ENCODE results near the gene TTPAL. TPM values are rescaled to one million over a fixed set of nuclear protein-coding genes. Genes with fewer than 3 reads are reported as not detected.

The TTPAL gene
- total and polyA plus RNA-seq, 10 of the 15 experiments (the other 5 are each of a cell fraction or from before 2014, with no cell fraction given), result 4.0 to 24.0 (median 9.3) TPM

GRCh38 chr20:44488551-44488950 lies 12.9 kb downstream of the TTPAL start:
- FAIRE-seq, result no peak
- H4K20me1 ChIP-seq (ENCODE audit: control insufficient read depth, insufficient read depth), result no peaks in the 10 kb centered on the region
- SMC1A ChIA-PET (ENCODE audit: uncharacterized antibody, unreplicated experiment), result no interaction called here
- H3K4me2 ChIP-seq (ENCODE audit: control insufficient read depth, insufficient read depth), result no peak overlapping the region
- POLR2A ChIA-PET, result interaction anchor here (1.0 kb wide), 1 partner anchor 162 kb away, joined by 3 read pairs; no protein-coding TSS in a partner anchor
- H3K79me2 ChIP-seq (ENCODE audit: control insufficient read depth, insufficient read depth, low read length), result no peaks in the 10 kb centered on the region
- H3K36me3 ChIP-seq (ENCODE audit: control insufficient read depth in 2 of 2, insufficient read depth in 2 of 2, low read length in 1 of 2), result peaks cover 3 to 26% of the 10 kb centered on the region in 2 experiments; a peak in 3 of 4 replicates
- H3K4me1 ChIP-seq (ENCODE audit: control insufficient read depth, insufficient read depth, low read length), result peaks cover 24% of the 10 kb centered on the region
- no peak overlapping the region for H3K9ac ChIP-seq (ENCODE audit: control insufficient read depth, insufficient read depth, low read length)
- no peak overlapping the region for H3K27ac ChIP-seq (ENCODE audit: control insufficient read depth, insufficient read depth)
- no peak overlapping the region for H2AFZ ChIP-seq (ENCODE audit: control insufficient read depth, low read depth, low read length)
- no peak for ATAC-seq
- RAD21 ChIA-PET (ENCODE audit: unreplicated experiment), result no interaction called here
- no peak overlapping the region for H3K4me3 ChIP-seq
- no TSS peak for BruUV-seq (replicated peaks)
- H3K9me3 ChIP-seq (replicated peaks; ENCODE audit: control insufficient read depth, insufficient read depth, low read length), result no peaks in the 10 kb centered on the region
- intact Hi-C loops (cut with micrococcal nuclease; ENCODE audit: unreplicated experiment), result no loop called here
- no peak for DNase-seq (ENCODE audit: low read depth, low spot score)
- CTCF ChIA-PET, result interaction anchor here (1.0 kb wide), 1 partner anchor 72 kb away, joined by 3 read pairs; no protein-coding TSS in a partner anchor
- no peak for TF ChIP-seq MTA3 (IDR thresholded peaks at IDR 0.05; ENCODE audit: borderline replicate concordance, low read length)
- no peak for TF ChIP-seq E2F8 (IDR thresholded peaks at IDR 0.05; ENCODE audit: low read depth, partially characterized antibody)
- no peak for TF ChIP-seq ZZZ3 (IDR thresholded peaks at IDR 0.05; ENCODE audit: control insufficient read depth, insufficient read length, low read depth)
- no peaks in the 10 kb centered on the region for H3K27me3 ChIP-seq (replicated peaks in 1 of 2; ENCODE audit: control insufficient read depth in 2 of 2, insufficient read depth in 2 of 2, low read length in 1 of 2)
- in situ Hi-C loops (cut with MboI), result no loop called here
- 97% methylated on average over 5 of the region's 5 CpGs for WGBS (ENCODE audit: insufficient coverage, insufficient replicate concordance, low lambda C conversion rate, missing lambda C conversion rate)

- no peaks in the 10 kb centered on the region for H3K9me3 ChIP-seq (replicated peaks; ENCODE audit: control insufficient read depth, insufficient read depth, low read length)
- ChIA-PET CTCF (no interaction called here), RAD21 (ENCODE audit: unreplicated experiment) (interaction anchor here (1.1 kb wide), 1 partner anchor 14 kb away, joined by 3 read pairs; the partner anchor contains the start of gene TTPAL), SMC1A (ENCODE audit: uncharacterized antibody, unreplicated experiment) (interaction anchor here (0.5 kb wide), 1 partner anchor 54 kb away, joined by 3 read pairs; no protein-coding TSS in a partner anchor), POLR2A (interaction anchor here (1.0 kb wide), 1 partner anchor 162 kb away, joined by 3 read pairs; no protein-coding TSS in a partner anchor)
- DNase-seq (ENCODE audit: low read depth, low spot score), result no peak
- no peaks in the 10 kb centered on the region for H3K79me2 ChIP-seq (ENCODE audit: control insufficient read depth, insufficient read depth, low read length)
- H3K4me2 ChIP-seq (ENCODE audit: control insufficient read depth, insufficient read depth), result no peak overlapping the region
- no peaks in the 10 kb centered on the region for H3K27me3 ChIP-seq (replicated peaks in 1 of 2; ENCODE audit: control insufficient read depth in 2 of 2, insufficient read depth in 2 of 2, low read length in 1 of 2)
- in situ Hi-C loops (cut with MboI), result no loop called here
- WGBS (ENCODE audit: insufficient coverage, insufficient replicate concordance, low lambda C conversion rate, missing lambda C conversion rate), result 90% methylated on average over 9 of the region's 9 CpGs
- H3K36me3 ChIP-seq (ENCODE audit: control insufficient read depth in 2 of 2, insufficient read depth in 2 of 2, low read length in 1 of 2), result peaks cover 5 to 26% of the 10 kb centered on the region in 2 experiments; a peak in 3 of 4 replicates
- FAIRE-seq, result no peak
- peaks cover 24% of the 10 kb centered on the region for H3K4me1 ChIP-seq (ENCODE audit: control insufficient read depth, insufficient read depth, low read length)
- no TSS peak for BruUV-seq (replicated peaks)
- ATAC-seq, result no peak
- H3K4me3 ChIP-seq, result no peak overlapping the region
- peak overlapping the region; percentile 94 for H3K27ac ChIP-seq (ENCODE audit: control insufficient read depth, insufficient read depth)
- H4K20me1 ChIP-seq (ENCODE audit: control insufficient read depth, insufficient read depth), result no peaks in the 10 kb centered on the region
- intact Hi-C loops (cut with micrococcal nuclease; ENCODE audit: unreplicated experiment), result no loop called here
- H3K9ac ChIP-seq (ENCODE audit: control insufficient read depth, insufficient read depth, low read length), result no peak overlapping the region
- no peak overlapping the region for H2AFZ ChIP-seq (ENCODE audit: control insufficient read depth, low read depth, low read length)
- no peak for TF ChIP-seq DPF2 (IDR thresholded peaks at IDR 0.05)
- TF ChIP-seq NR2C1 (IDR thresholded peaks at IDR 0.05), result no peak
- TF ChIP-seq ZBTB4 (CRISPR knock-in tag; IDR thresholded peaks at IDR 0.05), result no peak
- TF ChIP-seq RBBP5 (conservative IDR thresholded peaks at IDR 0.05), result no peak
- no peak for TF ChIP-seq ASH2L (IDR thresholded peaks at IDR 0.05; ENCODE audit: borderline replicate concordance, low read depth)
- TF ChIP-seq ZNF24 (IDR thresholded peaks at IDR 0.05), result no peak
- TF ChIP-seq SMARCA5 (IDR thresholded peaks at IDR 0.05), result no peak
- TF ChIP-seq GATAD2B (conservative IDR thresholded peaks at IDR 0.05; ENCODE audit: low read depth), result no peak
- no peak for TF ChIP-seq MYC (IDR thresholded peaks at IDR 0.05; ENCODE audit: insufficient read depth, insufficient read length, insufficient replicate concordance, low read length, severe bottlenecking)
- no peak for TF ChIP-seq ZSCAN29 (IDR thresholded peaks at IDR 0.05)
Measured at GRCh38 chr20:44489223-44489622, 13.5 kb downstream of the TTPAL start.

Measured in GM12878 (cell line).